Measurements from ENCODE around the gene HAL. TPM values are rescaled to one million over a fixed set of nuclear protein-coding genes. Genes with fewer than 3 reads are reported as not detected.

Gene HAL
- total RNA-seq, 1 experiment from 2014 or later = 0.18 TPM

GRCh38 chr12:95997911-95998510 lies 1.9 kb upstream of the HAL start:
- no peaks in the 10 kb centered on the region; the same call in 1 of the 2 replicates for H3K27me3 ChIP-seq (replicated peaks)
- peaks cover 19% of the 10 kb centered on the region for H3K4me1 ChIP-seq (replicated peaks)
- H3K27ac ChIP-seq = no peak overlapping the region
- peaks cover 8% of the 10 kb centered on the region; the same call in 1 of the 2 replicates for H3K36me3 ChIP-seq
- peak; percentile 76 to 78 for DNase-seq (ENCODE audit: low read depth in 1 of 2, low spot score in 2 of 2)
- H3K9me3 ChIP-seq (replicated peaks) = no peaks in the 10 kb centered on the region; the same call in 1 of the 2 replicates
- no peak overlapping the region for H3K4me3 ChIP-seq

- Histone ChIP-seq H3K27ac (no peak overlapping the region), H3K27me3 (replicated peaks) (peaks cover 2% of the 10 kb centered on the region; the same call in 1 of the 2 replicates)
- DNase-seq (ENCODE audit: low read depth in 1 of 2, low spot score in 2 of 2) = peak in 1 of 2 experiments; percentile 74
Observed at GRCh38 chr12:95997276-95997675, 1.1 kb upstream of the HAL start.

GRCh38 chr12:95995238-95996031 lies 709 bp downstream of the HAL start:
- Histone ChIP-seq H3K9me3 (replicated peaks) (peaks cover 10% of the 10 kb centered on the region; the same call in 1 of the 2 replicates), H3K4me1 (replicated peaks) (peaks cover 19% of the 10 kb centered on the region), H3K4me3 (no peak overlapping the region), H3K27me3 (replicated peaks) (peaks cover 19% of the 10 kb centered on the region), H3K36me3 (no peaks in the 10 kb centered on the region), H3K27ac (peak overlapping the region; percentile 13)
- peak in 1 of 2 experiments; percentile 89 for DNase-seq (ENCODE audit: low read depth in 1 of 2, low spot score in 2 of 2)

More at GRCh38 chr12:95997276-95997675, 1.1 kb upstream of the HAL start:
- Histone ChIP-seq H3K36me3 (0 out of 2 replicates have a peak, but pooled peaks cover 2% of the 10 kb centered on the region), H3K4me1 (replicated peaks) (peaks cover 19% of the 10 kb centered on the region), H3K9me3 (replicated peaks) (peaks cover 3% of the 10 kb centered on the region; the same call in 1 of the 2 replicates), H3K4me3 (no peak overlapping the region)

- H3K27me3 ChIP-seq (replicated peaks) = peaks cover 28% of the 10 kb centered on the region
Observed at GRCh38 chr12:95994476-95994875, 1.7 kb downstream of the HAL start.

GRCh38 chr12:95993907-95994306 lies 2.2 kb downstream of the HAL start:
- Histone ChIP-seq H3K36me3 (no peaks in the 10 kb centered on the region), H3K4me1 (replicated peaks) (peaks cover 19% of the 10 kb centered on the region), H3K9me3 (replicated peaks) (peaks cover 13% of the 10 kb centered on the region; the same call in 1 of the 2 replicates), H3K27me3 (replicated peaks) (peaks cover 34% of the 10 kb centered on the region), H3K4me3 (no peak overlapping the region), H3K27ac (no peak overlapping the region)
- DNase-seq (ENCODE audit: low read depth in 1 of 2, low spot score in 2 of 2) = peak in 1 of 2 experiments; percentile 72

More at GRCh38 chr12:95994476-95994875, 1.7 kb downstream of the HAL start:
- Histone ChIP-seq H3K36me3 (no peaks in the 10 kb centered on the region), H3K4me1 (replicated peaks) (peaks cover 19% of the 10 kb centered on the region), H3K27ac (peak overlapping the region; percentile 13), H3K4me3 (no peak overlapping the region), H3K9me3 (replicated peaks) (peaks cover 13% of the 10 kb centered on the region; the same call in 1 of the 2 replicates)
- peak; percentile 98 to 99 for DNase-seq (ENCODE audit: low read depth in 1 of 2, low spot score in 2 of 2)

- no peak overlapping the region for H3K4me3 ChIP-seq
- no peak overlapping the region for H3K27ac ChIP-seq
Observed at GRCh38 chr12:95990136-95990535, 6.0 kb downstream of the HAL start.

GRCh38 chr12:95989504-95990123 lies 6.5 kb downstream of the HAL start:
- Histone ChIP-seq H3K27me3 (replicated peaks) (peaks cover 63% of the 10 kb centered on the region), H3K36me3 (no peaks in the 10 kb centered on the region), H3K4me3 (no peak overlapping the region), H3K9me3 (replicated peaks) (peaks cover 18% of the 10 kb centered on the region; the same call in 1 of the 2 replicates), H3K27ac (no peak overlapping the region), H3K4me1 (replicated peaks) (peaks cover 7% of the 10 kb centered on the region)
- DNase-seq (ENCODE audit: low read depth in 1 of 2, low spot score in 2 of 2) = peak; percentile 58 to 64

More at GRCh38 chr12:95990136-95990535, 6.0 kb downstream of the HAL start:
- Histone ChIP-seq H3K36me3 (no peaks in the 10 kb centered on the region), H3K27me3 (replicated peaks) (peaks cover 60% of the 10 kb centered on the region), H3K9me3 (replicated peaks) (peaks cover 18% of the 10 kb centered on the region; the same call in 1 of the 2 replicates), H3K4me1 (replicated peaks) (peaks cover 13% of the 10 kb centered on the region)
- DNase-seq (ENCODE audit: low read depth in 1 of 2, low spot score in 2 of 2) = peak in 1 of 2 experiments; percentile 84

GRCh38 chr12:95988506-95989275 lies 7.5 kb downstream of the HAL start:
- Histone ChIP-seq H3K27ac (no peak overlapping the region), H3K36me3 (no peaks in the 10 kb centered on the region), H3K9me3 (replicated peaks) (peaks cover 18% of the 10 kb centered on the region; the same call in 1 of the 2 replicates), H3K27me3 (replicated peaks) (peaks cover 66% of the 10 kb centered on the region), H3K4me1 (replicated peaks) (no peaks in the 10 kb centered on the region), H3K4me3 (no peak overlapping the region)
- DNase-seq (ENCODE audit: low read depth in 1 of 2, low spot score in 2 of 2) = peak; percentile 56 to 75

- Histone ChIP-seq H3K27ac (no peak overlapping the region), H3K36me3 (no peaks in the 10 kb centered on the region), H3K9me3 (replicated peaks) (0 out of 2 replicates have a peak, but pooled peaks cover 11% of the 10 kb centered on the region), H3K4me3 (no peak overlapping the region), H3K27me3 (replicated peaks) (peaks cover 69% of the 10 kb centered on the region), H3K4me1 (replicated peaks) (no peaks in the 10 kb centered on the region)
- peak; percentile 61 to 88 for DNase-seq (ENCODE audit: low read depth in 1 of 2, low spot score in 2 of 2)
Observed at GRCh38 chr12:95986635-95987570, 9.2 kb downstream of the HAL start.

GRCh38 chr12:95984682-95985081 lies 11.5 kb downstream of the HAL start:
- H3K27me3 ChIP-seq (replicated peaks) = peaks cover 63% of the 10 kb centered on the region
- no peaks in the 10 kb centered on the region for H3K36me3 ChIP-seq
- no peak overlapping the region for H3K27ac ChIP-seq
- H3K4me3 ChIP-seq = no peak overlapping the region
- DNase-seq (ENCODE audit: low read depth in 1 of 2, low spot score in 2 of 2) = peak in 1 of 2 experiments; percentile 42
- H3K9me3 ChIP-seq (replicated peaks) = 0 out of 2 replicates have a peak, but pooled peaks cover 10% of the 10 kb centered on the region
- no peaks in the 10 kb centered on the region for H3K4me1 ChIP-seq (replicated peaks)

- Histone ChIP-seq H3K27me3 (replicated peaks) (peaks cover 54% of the 10 kb centered on the region), H3K9me3 (replicated peaks) (peaks cover 13% of the 10 kb centered on the region; the same call in 1 of the 2 replicates), H3K27ac (no peak overlapping the region), H3K4me1 (replicated peaks) (no peaks in the 10 kb centered on the region), H3K36me3 (no peaks in the 10 kb centered on the region), H3K4me3 (no peak overlapping the region)
- peak in 1 of 2 experiments; percentile 58 for DNase-seq (ENCODE audit: low read depth in 1 of 2, low spot score in 2 of 2)
Observed at GRCh38 chr12:95982602-95983001, 13.5 kb downstream of the HAL start.

GRCh38 chr12:95980437-95980836 lies 15.7 kb downstream of the HAL start:
- DNase-seq (ENCODE audit: low read depth in 1 of 2, low spot score in 2 of 2) = peak in 1 of 2 experiments; percentile 81
- Histone ChIP-seq H3K27me3 (replicated peaks) (peaks cover 39% of the 10 kb centered on the region), H3K4me3 (no peak overlapping the region), H3K36me3 (no peaks in the 10 kb centered on the region), H3K4me1 (replicated peaks) (peaks cover 11% of the 10 kb centered on the region), H3K9me3 (replicated peaks) (peaks cover 24% of the 10 kb centered on the region), H3K27ac (no peak overlapping the region)

Data from SJSA1 (cell line).